Tibial artery (tissue), 4 donors: ENCODE results near the gene NUDT14.

ENCODE experiments used
- DNase-seq, 2 donors: peaks; one replicate each; pipeline ENCODE4 v3.0.0-alpha.2; 2019
- H3K27ac ChIP-seq, 2 donors: fragments of 200-600 bp; sonication (generic) in 1 of 2; 1 replicate in 1 of 2; 2 replicates in 1 of 2; pipeline ENCODE4 v1.5.1; 2018 to 2019; ENCODE audit warnings: mild to moderate bottlenecking in 1 of 2
- H3K27me3 ChIP-seq, 2 donors: fragments of 200-600 bp; sonication (generic) in 1 of 2; one replicate each; pipeline versions ENCODE4 v1.5.1 to v1.6.0; 2016 to 2019
- H3K36me3 ChIP-seq, 3 donors: fragments of 200-600 bp; sonication (generic) in 2 of 3; one replicate each; pipeline ENCODE4 v1.5.1; 2016 to 2019; ENCODE audit warnings: mild to moderate bottlenecking in 2 of 3
- H3K4me1 ChIP-seq, 4 donors: fragments of 200-600 bp; sonication (generic) in 2 of 4; 1 replicate in 3 of 4; 2 replicates in 1 of 4; pipeline ENCODE4 v1.5.1; 2016 to 2019
- H3K4me3 ChIP-seq, 2 donors: fragments of 200-600 bp; sonication (generic) in 1 of 2; 1 replicate in 1 of 2; 2 replicates in 1 of 2; pipeline ENCODE4 v1.5.1; 2018 to 2019; ENCODE audit warnings: mild to moderate bottlenecking in 2 of 2
- H3K9me3 ChIP-seq, 3 donors: fragments of 200-600 bp; sonication (generic) in 1 of 3; one replicate each; pipeline ENCODE4 v1.5.1; 2016 to 2019
- CTCF ChIP-seq, 2 experiments: fragments of 200-600 bp in 1 of 2; fragments of 450-650 bp in 1 of 2; IDR thresholded peaks; one replicate each; pipeline ENCODE4 v1.5.1; 2017 to 2019; ENCODE audit warnings: antibody characterized with exemption in 2 of 2, mild to moderate bottlenecking in 1 of 2, moderate library complexity in 1 of 2
- intact Hi-C: fragments of 100-400 bp; cut with DNase I; formaldehyde crosslinking; loops from one replicate; pipeline ENCODE4 v1.15.0; 2023; ENCODE audit warnings: low total_unique reads

The NUDT14 gene

GRCh38 chr14:105215602-105216001 is 34.5 kb upstream of the NUDT14 start:
- Histone ChIP-seq H3K27me3 (no peaks in the 10 kb centered on the region), H3K27ac (no peak overlapping the region), H3K4me3 (no peak overlapping the region), H3K9me3 (no peaks in the 10 kb centered on the region), H3K4me1 (no peaks in the 10 kb centered on the region), H3K36me3 (peaks cover 38 to 91% (median 59%) of the 10 kb centered on the region in 3 donors)
- TF ChIP-seq CTCF (IDR thresholded peaks at IDR 0.05) = no peak
- intact Hi-C loops = no loop called here
- DNase-seq = no peak

- peaks cover 37 to 92% (median 59%) of the 10 kb centered on the region in 3 donors for H3K36me3 ChIP-seq
- no peaks in the 10 kb centered on the region for H3K4me1 ChIP-seq
- intact Hi-C loops = no loop called here
- no peak overlapping the region for H3K4me3 ChIP-seq
- no peak overlapping the region for H3K27ac ChIP-seq
- H3K9me3 ChIP-seq = no peaks in the 10 kb centered on the region
- DNase-seq = no peak
- H3K27me3 ChIP-seq = no peaks in the 10 kb centered on the region
- no peak for TF ChIP-seq CTCF (IDR thresholded peaks at IDR 0.05)
Measured at GRCh38 chr14:105214324-105214915, 33.3 kb upstream of the NUDT14 start.

- no peaks in the 10 kb centered on the region for H3K4me1 ChIP-seq
- H3K36me3 ChIP-seq = peaks cover 28 to 92% (median 51%) of the 10 kb centered on the region in 3 donors
- no peak overlapping the region for H3K27ac ChIP-seq
- intact Hi-C loops = no loop called here
- no peak overlapping the region for H3K4me3 ChIP-seq
- no peaks in the 10 kb centered on the region for H3K27me3 ChIP-seq
- no peaks in the 10 kb centered on the region for H3K9me3 ChIP-seq
- TF ChIP-seq CTCF (IDR thresholded peaks at IDR 0.05) = no peak
- DNase-seq = no peak
Measured at GRCh38 chr14:105213361-105213760, 32.2 kb upstream of the NUDT14 start.

GRCh38 chr14:105212541-105213300 is 31.6 kb upstream of the NUDT14 start:
- TF ChIP-seq CTCF (IDR thresholded peaks at IDR 0.05) = no peak
- peaks cover 22 to 85% (median 44%) of the 10 kb centered on the region in 3 donors for H3K36me3 ChIP-seq
- no peak overlapping the region for H3K4me3 ChIP-seq
- no peak for DNase-seq
- H3K27me3 ChIP-seq = no peaks in the 10 kb centered on the region
- no peaks in the 10 kb centered on the region for H3K4me1 ChIP-seq
- no peaks in the 10 kb centered on the region for H3K9me3 ChIP-seq
- intact Hi-C loops = no loop called here
- no peak overlapping the region for H3K27ac ChIP-seq

DNA sequence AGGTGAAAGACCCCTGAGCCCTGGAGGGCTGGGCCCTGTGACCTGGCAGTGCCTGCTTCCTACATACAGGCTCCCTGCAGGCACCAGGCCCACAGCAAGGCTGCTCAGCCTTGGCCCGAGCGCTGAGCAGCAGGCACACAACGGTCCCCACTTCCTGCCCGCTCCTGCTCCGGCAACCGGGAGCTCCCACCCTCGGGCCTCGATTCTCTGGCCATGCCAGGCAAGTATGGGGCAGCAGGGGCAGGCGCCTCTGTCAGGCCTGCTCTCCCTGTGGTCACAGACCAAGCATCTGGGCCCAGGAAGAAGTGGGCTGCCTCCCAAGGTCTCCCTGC is 30.6 kb upstream of the NUDT14 start:
- Histone ChIP-seq H3K36me3 (peaks cover 12 to 75% (median 34%) of the 10 kb centered on the region in 3 donors), H3K4me1 (peaks cover 0 to 6% (median 0%) of the 10 kb centered on the region in 4 donors), H3K4me3 (no peak overlapping the region), H3K27me3 (no peaks in the 10 kb centered on the region), H3K27ac (no peak overlapping the region), H3K9me3 (no peaks in the 10 kb centered on the region)
- DNase-seq = no peak
- intact Hi-C loops = no loop called here
- TF ChIP-seq CTCF (IDR thresholded peaks at IDR 0.05) = no peak
